Measurements from ENCODE around the gene HIVEP2. TPM values are rescaled to one million over a fixed set of nuclear protein-coding genes. Genes with fewer than 3 reads are reported as not detected.

Gene HIVEP2
- total and polyA plus RNA-seq, 8 donors, result 0.58 to 14.3 (median 4.8) TPM

GRCh38 chr6:142935553-142936517 lies 9.1 kb downstream of the HIVEP2 start:
- H3K4me1 ChIP-seq, result peaks cover 0 to 44% (median 21%) of the 10 kb centered on the region in 4 donors
- no peak overlapping the region for H3K4me3 ChIP-seq
- TF ChIP-seq CTCF (IDR thresholded peaks at IDR 0.05) (no peak), EP300 (IDR thresholded peaks at IDR 0.05) (no peak), POLR2A (IDR thresholded peaks at IDR 0.05) (no peak), POLR2AphosphoS5 (IDR thresholded peaks at IDR 0.05) (no peak)
- intact Hi-C loops (cut with DNase I; ENCODE audit: low total_unique reads), result no loop called here
- no peaks in the 10 kb centered on the region for H3K27me3 ChIP-seq
- 88 to 92% (median 92%) methylated on average over 21 of the region's 21 CpGs for WGBS, 5 donors
- H3K27ac ChIP-seq, result peak overlapping the region in 1 of 5 donors; percentile 5
- no peak for DNase-seq
- no peaks in the 10 kb centered on the region for H3K36me3 ChIP-seq
- no peaks in the 10 kb centered on the region for H3K9me3 ChIP-seq

- no peak for DNase-seq
- 69 to 90% (median 85%) methylated on average over 3 of the region's 3 CpGs for WGBS, 5 donors
- TF ChIP-seq POLR2A (IDR thresholded peaks at IDR 0.05) (no peak), EP300 (IDR thresholded peaks at IDR 0.05) (no peak), POLR2AphosphoS5 (IDR thresholded peaks at IDR 0.05) (no peak)
- Histone ChIP-seq H3K36me3 (no peaks in the 10 kb centered on the region), H3K4me1 (peaks cover 0 to 51% (median 17%) of the 10 kb centered on the region in 4 donors), H3K27me3 (no peaks in the 10 kb centered on the region), H3K27ac (no peak overlapping the region), H3K4me3 (no peak overlapping the region), H3K9me3 (no peaks in the 10 kb centered on the region)
- intact Hi-C loops (cut with DNase I; ENCODE audit: low total_unique reads), result no loop called here
Measured at GRCh38 chr6:142934599-142934998, 10.4 kb downstream of the HIVEP2 start.

GRCh38 chr6:142934106-142934505 lies 10.9 kb downstream of the HIVEP2 start:
- intact Hi-C loops (cut with DNase I; ENCODE audit: low total_unique reads), result no loop called here
- TF ChIP-seq POLR2AphosphoS5 (IDR thresholded peaks at IDR 0.05), result no peak
- no peak for TF ChIP-seq POLR2A (IDR thresholded peaks at IDR 0.05)
- no peak for TF ChIP-seq CTCF (IDR thresholded peaks at IDR 0.05)
- no peak for TF ChIP-seq EP300 (IDR thresholded peaks at IDR 0.05)
- DNase-seq, result no peak
- Histone ChIP-seq H3K4me1 (peaks cover 0 to 48% (median 17%) of the 10 kb centered on the region in 4 donors), H3K27ac (no peak overlapping the region), H3K36me3 (no peaks in the 10 kb centered on the region), H3K4me3 (no peak overlapping the region), H3K9me3 (no peaks in the 10 kb centered on the region), H3K27me3 (no peaks in the 10 kb centered on the region)

GRCh38 chr6:142933701-142934100 lies 11.3 kb downstream of the HIVEP2 start:
- no peaks in the 10 kb centered on the region for H3K27me3 ChIP-seq
- no peak overlapping the region for H3K4me3 ChIP-seq
- no peak for TF ChIP-seq POLR2AphosphoS5 (IDR thresholded peaks at IDR 0.05)
- no peaks in the 10 kb centered on the region for H3K9me3 ChIP-seq
- no peak overlapping the region for H3K27ac ChIP-seq
- intact Hi-C loops (cut with DNase I; ENCODE audit: low total_unique reads), result no loop called here
- no peaks in the 10 kb centered on the region for H3K36me3 ChIP-seq
- DNase-seq, result no peak
- peaks cover 0 to 44% (median 15%) of the 10 kb centered on the region in 4 donors for H3K4me1 ChIP-seq

GRCh38 chr6:142932889-142933288 lies 12.1 kb downstream of the HIVEP2 start:
- WGBS, 5 donors, result 69 to 77% (median 74%) methylated on average over 2 of the region's 2 CpGs
- Histone ChIP-seq H3K4me3 (no peak overlapping the region), H3K36me3 (no peaks in the 10 kb centered on the region), H3K27me3 (no peaks in the 10 kb centered on the region), H3K27ac (no peak overlapping the region), H3K9me3 (no peaks in the 10 kb centered on the region), H3K4me1 (peaks cover 0 to 40% (median 17%) of the 10 kb centered on the region in 4 donors)
- no peak for DNase-seq
- intact Hi-C loops (cut with DNase I; ENCODE audit: low total_unique reads), result no loop called here
- TF ChIP-seq POLR2AphosphoS5 (IDR thresholded peaks at IDR 0.05) (no peak), POLR2A (IDR thresholded peaks at IDR 0.05) (no peak), CTCF (IDR thresholded peaks at IDR 0.05) (no peak), EP300 (IDR thresholded peaks at IDR 0.05) (no peak)

All from stomach (tissue), 9 donors.